Measurements from ENCODE around the gene SCN2A.

The SCN2A gene

DNA sequence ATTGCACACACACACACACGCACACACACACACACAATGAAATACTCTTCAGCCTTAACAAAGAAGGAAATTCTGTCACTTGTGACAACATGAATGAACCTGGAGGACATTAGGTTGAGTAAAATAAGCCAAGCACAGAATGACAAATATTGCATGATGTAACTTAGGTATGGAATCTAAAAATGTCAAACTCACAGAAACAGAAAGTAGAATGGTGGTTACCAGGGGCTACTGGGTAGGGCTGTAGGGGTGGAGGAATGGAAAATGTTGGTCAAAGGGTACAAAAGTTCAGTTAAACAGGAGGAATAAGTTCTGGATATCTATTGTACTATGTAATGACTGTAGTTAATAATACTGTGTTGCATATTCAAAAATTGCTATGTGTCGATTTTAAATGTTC lies 29.5 kb downstream of the SCN2A start:
- Histone ChIP-seq H3K27me3 (ENCODE audit: control insufficient read depth, insufficient read depth, low read length) (no peaks in the 10 kb centered on the region), H3K27ac (ENCODE audit: low read depth, low read length) (no peak overlapping the region), H3K36me3 (ENCODE audit: control insufficient read depth, insufficient read depth, low read length) (no peaks in the 10 kb centered on the region), H3K9ac (ENCODE audit: low read length) (no peak overlapping the region), H3K4me1 (ENCODE audit: control insufficient read depth, insufficient read depth, low read length) (no peaks in the 10 kb centered on the region), H3K4me3 (ENCODE audit: low read length) (no peak overlapping the region)

GRCh38 chr2:165273176-165273575 lies 34.0 kb downstream of the SCN2A start:
- Histone ChIP-seq H3K27me3 (ENCODE audit: control insufficient read depth, insufficient read depth, low read length) (no peaks in the 10 kb centered on the region), H3K36me3 (ENCODE audit: control insufficient read depth, insufficient read depth, low read length) (no peaks in the 10 kb centered on the region), H3K4me3 (ENCODE audit: low read length) (no peak overlapping the region), H3K9ac (ENCODE audit: low read length) (no peak overlapping the region), H3K27ac (ENCODE audit: low read depth, low read length) (no peak overlapping the region), H3K4me1 (ENCODE audit: control insufficient read depth, insufficient read depth, low read length) (no peaks in the 10 kb centered on the region)

DNA sequence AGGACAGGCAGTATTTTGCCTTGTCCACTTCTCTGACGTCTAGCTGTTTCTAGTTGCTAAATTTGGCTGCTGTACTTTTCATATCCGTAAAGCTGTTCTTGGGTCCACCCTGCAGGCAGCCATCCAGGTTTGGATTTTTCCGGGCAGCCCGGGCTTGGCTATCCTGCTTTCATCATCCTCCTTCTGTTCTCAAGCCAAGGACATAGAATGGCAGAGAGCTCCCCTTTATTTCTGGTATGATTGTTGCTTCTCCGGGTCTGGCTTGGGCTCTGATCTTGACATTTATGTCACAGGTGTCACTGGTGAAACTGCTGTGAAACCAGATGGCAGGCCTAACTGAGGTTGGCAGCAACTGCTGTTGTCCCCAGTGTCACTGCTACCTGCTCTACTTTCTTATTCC lies 35.5 kb downstream of the SCN2A start:
- Histone ChIP-seq H3K4me3 (ENCODE audit: low read length) (no peak overlapping the region), H3K9ac (ENCODE audit: low read length) (no peak overlapping the region), H3K36me3 (ENCODE audit: control insufficient read depth, insufficient read depth, low read length) (no peaks in the 10 kb centered on the region), H3K27ac (ENCODE audit: low read depth, low read length) (no peak overlapping the region), H3K27me3 (ENCODE audit: control insufficient read depth, insufficient read depth, low read length) (no peaks in the 10 kb centered on the region), H3K4me1 (ENCODE audit: control insufficient read depth, insufficient read depth, low read length) (no peaks in the 10 kb centered on the region)

DNA sequence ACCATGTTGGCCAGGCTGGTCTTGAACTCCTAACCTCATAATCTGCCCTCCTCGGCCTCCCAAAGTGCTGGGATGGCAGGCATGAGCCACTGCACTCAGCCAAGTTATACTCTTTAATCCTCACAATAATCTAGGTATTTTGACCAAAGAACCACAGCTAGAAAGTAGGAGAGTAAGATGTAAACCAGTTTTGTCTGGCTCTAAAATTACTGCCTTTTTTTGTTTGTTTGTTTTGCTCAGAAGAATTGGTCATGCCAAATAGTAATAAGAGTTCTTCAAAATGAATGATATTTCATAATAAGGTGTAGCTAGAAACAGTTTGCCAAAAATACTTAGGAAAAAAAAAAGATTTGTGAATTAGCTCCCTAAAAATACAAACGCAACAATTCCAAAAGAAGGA lies 36.7 kb downstream of the SCN2A start:
- Histone ChIP-seq H3K36me3 (ENCODE audit: control insufficient read depth, insufficient read depth, low read length) (no peaks in the 10 kb centered on the region), H3K4me3 (ENCODE audit: low read length) (no peak overlapping the region), H3K27me3 (ENCODE audit: control insufficient read depth, insufficient read depth, low read length) (no peaks in the 10 kb centered on the region), H3K4me1 (ENCODE audit: control insufficient read depth, insufficient read depth, low read length) (no peaks in the 10 kb centered on the region), H3K9ac (ENCODE audit: low read length) (no peak overlapping the region), H3K27ac (ENCODE audit: low read depth, low read length) (no peak overlapping the region)

DNA sequence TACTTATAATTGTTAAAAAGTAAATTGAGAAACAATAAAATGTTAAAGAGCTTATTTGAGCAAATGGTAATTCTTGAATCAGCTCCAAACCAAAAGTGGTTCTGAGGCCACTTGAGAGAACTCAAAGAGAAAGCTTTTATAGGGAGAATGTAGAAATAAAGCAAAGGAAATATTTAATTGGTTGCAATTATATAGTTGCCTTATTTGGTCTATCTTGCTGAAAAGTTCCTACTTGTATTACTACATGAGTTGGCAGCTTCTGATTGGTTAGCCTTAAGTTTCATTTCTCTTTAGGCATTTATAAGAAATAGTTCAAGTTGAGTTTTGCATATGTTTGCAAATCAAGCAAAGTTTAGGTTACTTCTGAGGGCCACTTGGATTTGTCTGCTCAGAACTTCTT lies 38.1 kb downstream of the SCN2A start:
- Histone ChIP-seq H3K4me1 (ENCODE audit: control insufficient read depth, insufficient read depth, low read length) (no peaks in the 10 kb centered on the region), H3K4me3 (ENCODE audit: low read length) (no peak overlapping the region), H3K27me3 (ENCODE audit: control insufficient read depth, insufficient read depth, low read length) (no peaks in the 10 kb centered on the region), H3K36me3 (ENCODE audit: control insufficient read depth, insufficient read depth, low read length) (no peaks in the 10 kb centered on the region), H3K27ac (ENCODE audit: low read depth, low read length) (no peak overlapping the region), H3K9ac (ENCODE audit: low read length) (no peak overlapping the region)

- no peak overlapping the region for H3K9ac ChIP-seq (ENCODE audit: low read length)
- no peaks in the 10 kb centered on the region for H3K27me3 ChIP-seq (ENCODE audit: control insufficient read depth, insufficient read depth, low read length)
- no peaks in the 10 kb centered on the region for H3K4me1 ChIP-seq (ENCODE audit: control insufficient read depth, insufficient read depth, low read length)
- H3K4me3 ChIP-seq (ENCODE audit: low read length): no peak overlapping the region
- no peak overlapping the region for H3K27ac ChIP-seq (ENCODE audit: low read depth, low read length)
- no peaks in the 10 kb centered on the region for H3K36me3 ChIP-seq (ENCODE audit: control insufficient read depth, insufficient read depth, low read length)
Observed at GRCh38 chr2:165277860-165278656, 38.8 kb downstream of the SCN2A start.

- no peaks in the 10 kb centered on the region for H3K4me1 ChIP-seq (ENCODE audit: control insufficient read depth, insufficient read depth, low read length)
- no peak overlapping the region for H3K27ac ChIP-seq (ENCODE audit: low read depth, low read length)
Observed at GRCh38 chr2:165280356-165280755, 41.1 kb downstream of the SCN2A start.

GRCh38 chr2:165281387-165281786 lies 42.2 kb downstream of the SCN2A start:
- H3K27me3 ChIP-seq (ENCODE audit: control insufficient read depth, insufficient read depth, low read length): no peaks in the 10 kb centered on the region
- no peak overlapping the region for H3K27ac ChIP-seq (ENCODE audit: low read depth, low read length)
- H3K9ac ChIP-seq (ENCODE audit: low read length): no peak overlapping the region
- H3K4me1 ChIP-seq (ENCODE audit: control insufficient read depth, insufficient read depth, low read length): no peaks in the 10 kb centered on the region
- H3K36me3 ChIP-seq (ENCODE audit: control insufficient read depth, insufficient read depth, low read length): no peaks in the 10 kb centered on the region
- H3K4me3 ChIP-seq (ENCODE audit: low read length): no peak overlapping the region

More at GRCh38 chr2:165280356-165280755, 41.1 kb downstream of the SCN2A start:
- Histone ChIP-seq H3K36me3 (ENCODE audit: control insufficient read depth, insufficient read depth, low read length) (no peaks in the 10 kb centered on the region), H3K4me3 (ENCODE audit: low read length) (no peak overlapping the region), H3K27me3 (ENCODE audit: control insufficient read depth, insufficient read depth, low read length) (no peaks in the 10 kb centered on the region), H3K9ac (ENCODE audit: low read length) (no peak overlapping the region)

DNA sequence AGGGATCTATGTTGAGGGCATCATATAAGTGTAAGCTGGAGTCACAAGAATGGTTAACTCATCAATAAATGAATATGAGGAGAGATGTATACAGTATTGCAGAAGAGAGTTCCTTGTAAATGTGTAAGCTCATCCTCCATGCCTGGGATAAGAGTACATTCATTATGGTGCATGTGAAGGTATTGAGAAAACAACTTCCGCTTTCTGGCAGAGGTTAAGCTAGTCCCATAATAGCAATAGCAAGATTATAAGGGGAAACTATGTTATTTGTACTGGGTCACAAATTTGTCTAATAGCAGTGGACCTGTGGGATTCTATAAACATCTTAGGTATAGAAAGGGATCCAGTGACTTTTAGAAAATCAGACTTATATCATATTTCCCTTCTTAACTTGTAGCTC lies 44.1 kb downstream of the SCN2A start:
- Histone ChIP-seq H3K36me3 (ENCODE audit: control insufficient read depth, insufficient read depth, low read length) (no peaks in the 10 kb centered on the region), H3K27me3 (ENCODE audit: control insufficient read depth, insufficient read depth, low read length) (no peaks in the 10 kb centered on the region), H3K4me1 (ENCODE audit: control insufficient read depth, insufficient read depth, low read length) (no peaks in the 10 kb centered on the region), H3K4me3 (ENCODE audit: low read length) (no peak overlapping the region), H3K27ac (ENCODE audit: low read depth, low read length) (no peak overlapping the region), H3K9ac (ENCODE audit: low read length) (no peak overlapping the region)

DNA sequence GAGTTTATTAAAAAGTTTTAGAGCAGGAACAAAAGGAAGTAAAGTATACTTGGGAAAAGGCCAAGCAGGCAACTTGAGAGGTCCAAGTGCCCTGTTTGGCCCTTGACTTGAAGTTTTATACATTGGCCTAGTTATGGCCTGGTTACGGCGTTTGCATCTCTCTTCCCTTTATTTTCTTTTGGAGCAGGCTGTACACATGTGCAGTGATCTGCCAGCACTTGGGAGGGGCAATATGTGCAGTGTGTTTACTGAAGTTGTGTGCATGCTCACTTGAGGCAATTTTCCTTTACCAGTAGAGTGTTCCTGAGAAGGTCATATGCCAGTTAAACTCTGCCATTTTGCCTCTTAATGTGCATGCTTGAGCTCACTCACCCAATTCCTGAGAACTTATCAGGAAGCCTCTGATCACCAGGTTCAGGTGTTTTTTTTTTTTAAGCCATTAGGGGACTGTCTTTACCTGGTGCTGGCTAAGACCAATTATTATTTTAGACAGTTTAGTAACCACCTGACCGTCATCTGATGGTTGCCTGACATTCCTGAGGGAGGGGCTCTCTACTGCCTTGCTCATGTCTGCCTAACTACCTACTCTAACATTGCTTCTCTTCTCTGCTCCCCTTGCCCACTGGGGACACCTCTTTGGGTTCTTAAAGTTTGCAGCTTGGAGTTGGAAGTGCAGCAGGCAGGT lies 48.0 kb downstream of the SCN2A start:
- Histone ChIP-seq H3K4me3 (ENCODE audit: low read length) (no peak overlapping the region), H3K36me3 (ENCODE audit: control insufficient read depth, insufficient read depth, low read length) (no peaks in the 10 kb centered on the region), H3K27ac (ENCODE audit: low read depth, low read length) (no peak overlapping the region), H3K27me3 (ENCODE audit: control insufficient read depth, insufficient read depth, low read length) (no peaks in the 10 kb centered on the region), H3K9ac (ENCODE audit: low read length) (no peak overlapping the region), H3K4me1 (ENCODE audit: control insufficient read depth, insufficient read depth, low read length) (no peaks in the 10 kb centered on the region)

DNA sequence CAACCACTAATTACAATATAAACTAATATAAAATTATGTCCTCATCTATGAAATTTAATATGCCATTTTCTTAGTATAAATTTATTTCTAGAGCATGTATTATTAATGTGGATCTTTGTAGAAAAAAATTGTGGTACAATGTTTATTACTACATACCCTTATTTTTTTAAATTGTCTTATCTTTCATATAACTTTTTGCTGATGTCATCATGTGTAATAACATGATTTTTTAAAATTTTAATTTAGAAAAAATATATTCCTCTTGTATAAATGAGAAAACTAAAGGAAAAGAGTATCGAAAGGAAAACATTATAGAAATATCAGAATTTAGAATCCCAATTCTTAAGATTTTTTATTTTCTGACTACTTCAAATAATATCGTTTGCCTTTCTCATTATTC lies 49.9 kb downstream of the SCN2A start:
- no peaks in the 10 kb centered on the region for H3K27me3 ChIP-seq (ENCODE audit: control insufficient read depth, insufficient read depth, low read length)
- no peak overlapping the region for H3K27ac ChIP-seq (ENCODE audit: low read depth, low read length)
- no peaks in the 10 kb centered on the region for H3K36me3 ChIP-seq (ENCODE audit: control insufficient read depth, insufficient read depth, low read length)
- H3K4me3 ChIP-seq (ENCODE audit: low read length): no peak overlapping the region
- H3K4me1 ChIP-seq (ENCODE audit: control insufficient read depth, insufficient read depth, low read length): no peaks in the 10 kb centered on the region
- no peak overlapping the region for H3K9ac ChIP-seq (ENCODE audit: low read length)

GRCh38 chr2:165293440-165294420 lies 54.5 kb downstream of the SCN2A start:
- peak overlapping the region; percentile 38 for H3K4me3 ChIP-seq (ENCODE audit: low read length)
- no peaks in the 10 kb centered on the region for H3K36me3 ChIP-seq (ENCODE audit: control insufficient read depth, insufficient read depth, low read length)
- no peak overlapping the region for H3K9ac ChIP-seq (ENCODE audit: low read length)
- H3K27ac ChIP-seq (ENCODE audit: low read depth, low read length): no peak overlapping the region
- no peaks in the 10 kb centered on the region for H3K27me3 ChIP-seq (ENCODE audit: control insufficient read depth, insufficient read depth, low read length)
- no peaks in the 10 kb centered on the region for H3K4me1 ChIP-seq (ENCODE audit: control insufficient read depth, insufficient read depth, low read length)
